Urothelium cell line (cell line): ENCODE measurements around the gene ZNF273.
"Not testable (repeated sequence)": the region's sequence is repeated elsewhere in the genome, so short reads cannot be mapped to it uniquely, and the experiment has no call there.

Experiments used
- DNase-seq: peaks from one replicate; pipeline ENCODE4 v3.0.0; 2011; ENCODE audit warnings: low spot score, mixed read lengths
- FAIRE-seq: peaks from 2 replicates; lab custom pipeline; 2011; peaks lifted over from hg19 to GRCh38; lab: Jason Lieb, UNC

ZNF273 gene

DNA sequence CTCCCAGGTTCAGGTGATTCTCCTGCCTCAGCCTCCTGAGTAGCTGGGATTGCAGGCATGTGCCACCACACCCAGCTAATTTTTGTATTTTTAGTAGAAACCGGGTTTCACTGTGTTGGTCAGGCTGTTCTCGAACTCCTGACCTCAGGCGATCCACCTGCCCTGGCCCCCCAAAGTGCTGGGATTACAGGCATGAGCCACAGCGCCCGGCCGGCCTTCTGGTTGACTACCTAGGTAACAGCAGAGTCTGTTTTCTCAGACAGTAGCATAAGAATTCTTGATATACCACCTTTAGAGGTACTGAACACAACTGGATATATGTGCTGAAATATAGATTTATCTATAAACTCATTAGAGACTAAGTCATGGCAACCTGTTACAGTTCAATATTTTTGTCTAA lies 36.9 kb downstream of the ZNF273 start:
- not testable (repeated sequence) for FAIRE-seq

GRCh38 chr7:64944667-64945502 lies 41.8 kb downstream of the ZNF273 start:
- not testable (repeated sequence) for DNase-seq, FAIRE-seq

More for the DNA sequence above, 36.9 kb downstream of the ZNF273 start:
- DNase-seq: not testable (repeated sequence)

GRCh38 chr7:64945503-64946175 lies 42.6 kb downstream of the ZNF273 start:
- FAIRE-seq (no peak), DNase-seq (no peak)

GRCh38 chr7:64946772-64947171 lies 43.7 kb downstream of the ZNF273 start:
- DNase-seq: no peak
- no peak for FAIRE-seq

- DNase-seq: no peak
- no peak for FAIRE-seq
Measured at GRCh38 chr7:64947252-64948000, 44.4 kb downstream of the ZNF273 start.

DNA sequence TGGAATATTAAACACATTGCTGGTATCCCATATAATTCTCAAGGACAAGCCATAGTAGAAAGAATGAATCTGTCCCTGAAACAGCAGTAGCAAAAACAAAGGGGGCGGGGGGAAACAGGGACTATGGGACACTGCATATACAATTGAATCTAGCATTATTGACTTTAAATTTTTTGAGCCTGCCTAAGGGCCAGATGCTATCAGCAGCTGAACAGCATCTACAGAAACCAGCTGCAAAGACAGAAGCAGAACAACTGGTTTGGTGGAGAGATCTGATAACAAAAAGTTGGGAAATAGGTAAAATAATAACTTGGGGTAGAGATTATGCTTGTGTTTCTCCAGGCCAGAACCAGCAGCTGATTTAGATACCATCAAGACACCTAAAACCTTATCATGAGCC lies 45.7 kb downstream of the ZNF273 start:
- FAIRE-seq, DNase-seq: not testable (repeated sequence)

GRCh38 chr7:64950673-64951072 lies 47.6 kb downstream of the ZNF273 start:
- DNase-seq, FAIRE-seq: not testable (repeated sequence)

DNA sequence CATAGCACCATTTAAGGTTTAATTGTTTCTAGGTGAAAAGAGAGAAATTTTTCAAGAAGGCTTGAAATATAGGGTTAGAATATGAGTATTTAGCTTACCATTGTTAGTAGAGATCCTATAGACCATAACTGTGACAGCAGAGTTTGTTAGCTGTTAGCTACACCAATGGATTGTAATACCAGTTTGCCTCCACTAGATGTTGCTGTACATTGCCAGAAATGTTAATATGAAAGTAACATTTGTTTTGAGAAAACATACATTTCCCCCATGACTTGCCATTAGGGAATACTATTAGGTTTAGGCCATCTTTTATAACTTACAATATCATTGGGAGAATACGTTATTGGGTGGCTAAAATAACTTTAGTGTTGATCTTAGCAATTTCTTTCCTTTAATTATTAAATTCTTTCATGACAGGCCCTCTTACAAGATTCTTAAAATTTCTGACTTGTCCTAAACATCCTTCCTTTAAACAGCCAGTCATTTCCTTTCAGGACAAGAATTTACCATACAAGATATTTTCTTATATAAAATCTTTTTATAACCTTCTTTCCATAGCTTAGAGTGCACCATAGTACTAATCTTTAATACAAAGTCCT lies 48.3 kb downstream of the ZNF273 start:
- FAIRE-seq (no peak), DNase-seq (peak; percentile 29)

DNA sequence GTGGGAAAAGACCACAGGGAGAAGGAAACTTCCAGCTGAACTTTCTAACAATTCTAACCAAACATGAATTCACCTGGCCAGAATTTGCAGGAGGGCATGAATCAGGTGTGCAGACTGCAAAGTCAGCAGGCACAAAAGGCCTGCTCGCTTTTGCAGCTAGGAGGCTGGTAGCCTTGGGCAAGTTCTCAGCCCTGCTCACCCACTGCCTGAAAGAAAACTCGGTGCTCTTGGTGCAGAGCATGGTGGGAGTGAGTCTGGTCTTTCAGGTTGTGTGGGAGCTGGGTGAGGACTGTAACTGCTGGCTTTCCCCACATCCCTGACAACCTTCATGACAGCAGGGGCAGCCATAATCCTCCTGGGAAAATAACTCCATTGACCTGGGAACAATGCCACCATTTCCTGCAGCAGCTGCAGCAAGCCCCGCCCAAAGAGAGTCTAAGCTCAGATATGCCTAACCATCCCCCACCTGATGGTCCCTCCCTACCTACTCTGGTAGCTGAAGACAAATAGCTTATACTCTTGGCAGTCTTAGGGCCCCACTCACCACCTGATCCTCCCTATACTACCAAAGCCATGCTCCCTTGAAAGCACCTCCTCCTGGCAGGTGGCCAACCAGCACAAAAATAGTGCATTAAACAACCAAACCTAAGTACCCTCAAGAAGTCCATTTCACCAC lies 56.1 kb downstream of the ZNF273 start:
- DNase-seq (no peak), FAIRE-seq (peak; percentile 40)

DNA sequence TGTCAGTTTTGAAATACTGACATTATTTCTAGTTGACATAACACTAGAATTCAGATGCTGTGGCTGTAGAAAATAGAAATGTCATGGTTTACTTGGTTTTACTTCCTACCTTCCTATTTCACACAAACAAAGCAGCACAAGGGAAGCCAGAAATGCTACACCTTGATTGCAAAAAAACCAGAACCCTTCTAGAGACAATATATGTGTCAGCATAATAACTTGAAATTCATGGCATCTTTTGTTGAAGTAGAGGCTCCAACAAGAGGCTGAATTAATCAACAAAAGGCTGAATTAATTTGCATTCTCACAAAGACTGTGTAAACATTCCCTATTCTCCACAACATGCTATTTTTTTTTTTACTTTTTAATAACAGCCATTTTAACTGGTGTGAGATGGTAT lies 62.5 kb downstream of the ZNF273 start:
- DNase-seq (no peak), FAIRE-seq (no peak)

DNA sequence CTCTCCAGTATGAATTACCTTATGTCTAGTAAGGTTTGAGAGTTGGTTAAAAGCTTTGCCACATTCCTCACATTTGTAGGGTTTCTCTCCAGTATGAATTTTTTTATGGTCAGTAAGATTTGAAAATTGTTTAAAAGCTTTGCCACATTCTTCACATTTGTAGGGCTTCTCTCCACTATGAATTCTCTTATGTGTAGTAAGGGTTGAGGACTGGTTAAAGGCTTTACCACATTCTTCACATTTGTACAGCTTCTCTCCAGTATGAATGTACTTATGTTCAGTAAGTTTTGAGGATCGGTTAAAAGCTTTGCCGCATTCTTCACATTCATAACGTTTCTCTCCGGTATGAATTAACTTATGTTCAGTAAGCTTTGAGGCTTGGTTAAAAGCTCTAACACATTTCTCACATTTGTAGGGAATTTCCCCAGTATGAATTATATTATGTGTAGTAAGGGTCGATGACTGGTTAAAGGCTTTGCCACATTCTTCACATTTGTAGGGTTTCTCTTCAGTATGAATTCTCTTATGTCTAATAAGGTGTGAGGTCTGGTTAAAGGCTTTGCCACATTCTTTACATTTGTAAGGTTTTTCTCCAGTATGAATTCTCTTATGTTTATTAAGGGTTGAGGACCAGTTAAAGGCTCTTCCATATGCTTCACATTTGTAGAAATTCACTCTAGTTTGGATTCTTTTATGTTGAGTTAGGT lies 75.6 kb downstream of the ZNF273 start:
- DNase-seq (no peak), FAIRE-seq (no peak)
